ENCODE measurements around the gene FLT4.

- TF ChIP-seq CTCF (conservative IDR thresholded peaks at IDR 0.05; ENCODE audit: low read depth in 2 of 2) = no peak
- TF ChIP-seq EZH2phosphoT487 (IDR thresholded peaks at IDR 0.05; ENCODE audit: unreplicated experiment) = no peak
- no peak for TF ChIP-seq CREB1 (CRISPR knock-in tag; IDR thresholded peaks at IDR 0.05; ENCODE audit: low read depth)
- TF ChIP-seq REST (IDR thresholded peaks at IDR 0.05; ENCODE audit: unreplicated experiment) = no peak
- TF ChIP-seq POLR2AphosphoS5 (IDR thresholded peaks at IDR 0.05; ENCODE audit: low read depth) = no peak
- no peak for TF ChIP-seq NANOG (IDR thresholded peaks at IDR 0.05; ENCODE audit: borderline replicate concordance)
- no peak for TF ChIP-seq EZH2 (IDR thresholded peaks at IDR 0.05; ENCODE audit: low read depth, unreplicated experiment)
- no peak for TF ChIP-seq JUNB (IDR thresholded peaks at IDR 0.05; ENCODE audit: unreplicated experiment)
- no peak for TF ChIP-seq ZNF331 (CRISPR knock-in tag; IDR thresholded peaks at IDR 0.05; ENCODE audit: low read depth)
Observed at GRCh38 chr5:180688330-180689070, 39.1 kb upstream of the FLT4 start.
